SU-DHL-6 (cell line): ENCODE results near the gene COX4I1.

Experiments
- H2AFZ ChIP-seq: fragments of 200-600 bp; sonication (generic); 2 replicates; pipeline ENCODE4 v1.6.1; 2014; ENCODE audit warnings: low read depth, mild to moderate bottlenecking, moderate library complexity, mixed read lengths, antibody characterized with exemption, low read length; ENCODE audit not compliant: severe bottlenecking
- H3F3A ChIP-seq: fragments of 200-600 bp; shearing (Covaris generic); 2 replicates; pipeline ENCODE4 v1.6.0; 2016; ENCODE audit warnings: antibody characterized with exemption, mild to moderate bottlenecking; ENCODE audit not compliant: insufficient read depth
- H3K27ac ChIP-seq: fragments of 200-600 bp; sonication (generic); 2 replicates; pipeline ENCODE4 v1.5.1; 2016; ENCODE audit warnings: low read depth, mild to moderate bottlenecking, low read length, moderate library complexity, mixed read lengths
- H3K27me3 ChIP-seq: fragments of 200-600 bp; sonication (generic), shearing (Covaris generic); 2 replicates; pipeline ENCODE4 v1.6.0; 2014; ENCODE audit warnings: mild to moderate bottlenecking, low read length
- H3K36me3 ChIP-seq: fragments of 200-600 bp; sonication (generic); 2 replicates; pipeline ENCODE4 v1.6.1; 2014; ENCODE audit warnings: mild to moderate bottlenecking, low read length, mixed read lengths
- H3K4me2 ChIP-seq: fragments of 300-600, 200-600 bp; shearing (Covaris generic), sonication (generic); 2 replicates; pipeline ENCODE4 v1.6.0; 2014; ENCODE audit warnings: low read length, low read depth, mild to moderate bottlenecking; ENCODE audit not compliant: poor library complexity, severe bottlenecking
- H3K4me3 ChIP-seq: fragments of 200-600 bp; sonication (generic); 2 replicates; pipeline ENCODE4 v1.5.1; 2014; ENCODE audit warnings: antibody characterized with exemption, low read length, mild to moderate bottlenecking, mixed read lengths; ENCODE audit not compliant: insufficient read depth, poor library complexity, severe bottlenecking
- H3K79me2 ChIP-seq: fragments of 200-600 bp; sonication (generic); 2 replicates; pipeline ENCODE4 v1.6.1; 2014; ENCODE audit warnings: mild to moderate bottlenecking, low read length, moderate library complexity; ENCODE audit not compliant: insufficient read depth
- H3K9ac ChIP-seq: fragments of 200-600 bp; sonication (generic); 2 replicates; pipeline ENCODE4 v1.7.0; 2014; ENCODE audit warnings: mild to moderate bottlenecking, low read length
- H3K9me2 ChIP-seq: fragments of 200-600 bp; sonication (generic); replicated peaks from 2 replicates; pipeline ENCODE4 v1.6.1; 2014; ENCODE audit warnings: low read length; ENCODE audit not compliant: insufficient read depth
- H3K9me3 ChIP-seq: fragments of 200-600 bp; sonication (generic); 2 replicates; pipeline ENCODE4 v1.6.1; 2014; ENCODE audit warnings: low read length, mixed read lengths; ENCODE audit not compliant: insufficient read depth
- H4K20me1 ChIP-seq: fragments of 200-600 bp; sonication (generic); 2 replicates; pipeline ENCODE4 v1.6.1; 2014; ENCODE audit warnings: low read depth, mild to moderate bottlenecking, antibody characterized with exemption, low read length, moderate library complexity, mixed read lengths
- CTCF ChIP-seq: fragments of 200-600 bp; sonication (generic); IDR thresholded peaks from one replicate; pipeline ENCODE4 v1.5.1; 2017; ENCODE audit warnings: antibody characterized with exemption, mild to moderate bottlenecking, low read length, moderate library complexity; ENCODE audit not compliant: insufficient read depth, poor library complexity, severe bottlenecking
- EZH2phosphoT487 ChIP-seq: fragments of 200-600 bp; sonication (generic), shearing (Covaris generic); conservative IDR thresholded peaks from 2 replicates; pipeline ENCODE4 v1.6.1; 2018; ENCODE audit warnings: mild to moderate bottlenecking, antibody characterized with exemption, low read length, moderate library complexity, mixed read lengths

COX4I1 gene

GRCh38 chr16:85839681-85840240, 40.3 kb downstream of the COX4I1 start:
- Histone ChIP-seq H3K79me2 (no peaks in the 10 kb centered on the region), H2AFZ (no peak overlapping the region), H3K4me3 (no peak overlapping the region), H3F3A (no peaks in the 10 kb centered on the region), H3K36me3 (no peaks in the 10 kb centered on the region), H3K9me3 (no peaks in the 10 kb centered on the region), H4K20me1 (no peaks in the 10 kb centered on the region), H3K27me3 (no peaks in the 10 kb centered on the region), H3K4me2 (no peak overlapping the region), H3K27ac (no peak overlapping the region), H3K9ac (no peak overlapping the region), H3K9me2 (no peaks in the 10 kb centered on the region)
- TF ChIP-seq EZH2phosphoT487, result no peak
- no peak for TF ChIP-seq CTCF

GRCh38 chr16:85840395-85840794, 40.9 kb downstream of the COX4I1 start:
- Histone ChIP-seq H3K79me2 (no peaks in the 10 kb centered on the region), H3K9me3 (no peaks in the 10 kb centered on the region), H3K9me2 (no peaks in the 10 kb centered on the region), H4K20me1 (no peaks in the 10 kb centered on the region), H3K4me3 (no peak overlapping the region), H2AFZ (no peak overlapping the region), H3K4me2 (no peak overlapping the region), H3K27ac (no peak overlapping the region), H3K9ac (no peak overlapping the region), H3K36me3 (no peaks in the 10 kb centered on the region), H3F3A (no peaks in the 10 kb centered on the region), H3K27me3 (no peaks in the 10 kb centered on the region)
- no peak for TF ChIP-seq EZH2phosphoT487
- TF ChIP-seq CTCF, result no peak

- Histone ChIP-seq H3K9ac (no peak overlapping the region), H3K4me2 (no peak overlapping the region), H4K20me1 (no peaks in the 10 kb centered on the region), H3K36me3 (no peaks in the 10 kb centered on the region), H3K79me2 (no peaks in the 10 kb centered on the region), H3K9me3 (no peaks in the 10 kb centered on the region), H3K27me3 (no peaks in the 10 kb centered on the region), H3K4me3 (no peak overlapping the region), H3K27ac (no peak overlapping the region), H2AFZ (no peak overlapping the region), H3K9me2 (no peaks in the 10 kb centered on the region), H3F3A (no peaks in the 10 kb centered on the region)
- TF ChIP-seq EZH2phosphoT487 (no peak), CTCF (no peak)
Observed at GRCh38 chr16:85840801-85841200, 41.3 kb downstream of the COX4I1 start.

- no peaks in the 10 kb centered on the region for H3K36me3 ChIP-seq
- H3K9ac ChIP-seq, result no peak overlapping the region
- no peaks in the 10 kb centered on the region for H3K27me3 ChIP-seq
- TF ChIP-seq EZH2phosphoT487, result no peak
- TF ChIP-seq CTCF, result no peak
- H3K79me2 ChIP-seq, result no peaks in the 10 kb centered on the region
- no peak overlapping the region for H3K27ac ChIP-seq
- no peaks in the 10 kb centered on the region for H3K9me2 ChIP-seq
- H4K20me1 ChIP-seq, result no peaks in the 10 kb centered on the region
- H3K4me3 ChIP-seq, result no peak overlapping the region
- no peak overlapping the region for H3K4me2 ChIP-seq
- H2AFZ ChIP-seq, result no peak overlapping the region
- no peaks in the 10 kb centered on the region for H3F3A ChIP-seq
- no peaks in the 10 kb centered on the region for H3K9me3 ChIP-seq
Observed at GRCh38 chr16:85842435-85842834, 42.9 kb downstream of the COX4I1 start.
